ENCODE results near the gene HEG1. TPM values are rescaled to one million over a fixed set of nuclear protein-coding genes. Genes with fewer than 3 reads are reported as not detected.

The HEG1 gene
- polyA plus RNA-seq, 1 experiment = 98.3 TPM

DNA sequence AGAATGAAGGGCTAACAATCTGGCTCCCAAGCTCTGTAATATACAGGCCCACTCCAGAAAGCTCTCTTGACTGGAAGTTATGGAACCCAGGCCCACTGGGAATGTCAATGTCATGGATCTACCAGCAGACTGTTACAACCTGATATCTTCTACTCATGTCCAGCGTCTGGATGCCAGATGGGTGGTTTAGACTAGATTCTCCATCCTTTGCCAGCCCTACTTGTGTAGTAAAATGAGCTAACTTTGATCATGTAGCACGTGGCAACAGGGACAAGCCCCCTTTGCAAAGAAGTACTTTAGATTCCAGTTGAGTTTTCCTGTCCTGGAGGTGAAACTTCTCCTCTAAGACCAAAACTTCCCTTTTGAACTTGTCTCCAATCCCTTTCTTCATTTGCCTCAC is 55.1 kb downstream of the HEG1 start:
- no peak for DNase-seq (ENCODE audit: low read depth, low spot score)
- CTCF ChIA-PET = interaction anchor here (1.3 kb wide), 1 partner anchor 239 kb away, joined by 3 read pairs; no protein-coding TSS in a partner anchor
- Histone ChIP-seq H3K27ac (ENCODE audit: low read depth, low read length) (no peak overlapping the region), H3K4me3 (ENCODE audit: low read depth, low read length) (no peak overlapping the region), H3K27me3 (ENCODE audit: control insufficient read depth, insufficient read depth, low read length) (no peaks in the 10 kb centered on the region), H3K9me3 (ENCODE audit: control insufficient read depth, insufficient read depth, low read length) (no peaks in the 10 kb centered on the region)
- POLR2A ChIA-PET = interaction anchor here (0.7 kb wide), 1 partner anchor 614 kb away, joined by 3 read pairs; no protein-coding TSS in a partner anchor
- TF ChIP-seq, protein P1, sequence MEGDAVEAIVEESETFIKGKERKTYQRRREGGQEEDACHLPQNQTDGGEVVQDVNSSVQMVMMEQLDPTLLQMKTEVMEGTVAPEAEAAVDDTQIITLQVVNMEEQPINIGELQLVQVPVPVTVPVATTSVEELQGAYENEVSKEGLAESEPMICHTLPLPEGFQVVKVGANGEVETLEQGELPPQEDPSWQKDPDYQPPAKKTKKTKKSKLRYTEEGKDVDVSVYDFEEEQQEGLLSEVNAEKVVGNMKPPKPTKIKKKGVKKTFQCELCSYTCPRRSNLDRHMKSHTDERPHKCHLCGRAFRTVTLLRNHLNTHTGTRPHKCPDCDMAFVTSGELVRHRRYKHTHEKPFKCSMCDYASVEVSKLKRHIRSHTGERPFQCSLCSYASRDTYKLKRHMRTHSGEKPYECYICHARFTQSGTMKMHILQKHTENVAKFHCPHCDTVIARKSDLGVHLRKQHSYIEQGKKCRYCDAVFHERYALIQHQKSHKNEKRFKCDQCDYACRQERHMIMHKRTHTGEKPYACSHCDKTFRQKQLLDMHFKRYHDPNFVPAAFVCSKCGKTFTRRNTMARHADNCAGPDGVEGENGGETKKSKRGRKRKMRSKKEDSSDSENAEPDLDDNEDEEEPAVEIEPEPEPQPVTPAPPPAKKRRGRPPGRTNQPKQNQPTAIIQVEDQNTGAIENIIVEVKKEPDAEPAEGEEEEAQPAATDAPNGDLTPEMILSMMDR (IDR thresholded peaks at IDR 0.05; ENCODE audit: low read depth, low read length) = no peak

DNA sequence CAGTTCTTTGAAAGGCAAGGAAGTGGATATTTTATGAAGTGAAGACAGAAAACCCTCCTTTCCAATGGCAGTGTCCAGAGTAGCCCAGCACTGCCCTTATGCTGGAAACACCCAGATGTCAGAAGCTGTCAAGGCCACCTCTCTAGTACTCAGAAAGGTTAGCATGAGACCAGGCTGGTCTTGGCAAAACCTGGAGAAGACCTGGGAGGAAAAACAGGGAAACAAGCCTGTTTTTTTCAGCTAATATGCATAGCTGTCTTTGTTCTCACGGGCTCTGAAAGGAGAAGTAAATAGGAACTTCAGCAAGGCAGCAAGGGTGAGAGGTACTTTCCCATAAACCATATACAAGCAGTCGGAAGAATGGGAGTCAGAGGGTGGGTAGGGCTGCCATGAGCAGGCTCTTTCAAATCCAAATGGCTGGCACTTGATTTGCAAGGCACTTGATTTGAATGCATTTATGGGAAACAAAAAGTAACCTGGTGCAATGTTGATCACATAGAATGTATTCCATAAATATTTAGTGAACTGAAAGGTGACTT is 55.8 kb downstream of the HEG1 start:
- no peak for DNase-seq (ENCODE audit: low read depth, low spot score)
- TF ChIP-seq, protein P1 (IDR thresholded peaks at IDR 0.05; ENCODE audit: low read depth, low read length) = no peak
- H3K9me3 ChIP-seq (ENCODE audit: control insufficient read depth, insufficient read depth, low read length) = no peaks in the 10 kb centered on the region
- ChIA-PET CTCF (interaction anchor here (0.5 kb wide), 1 partner anchor 439 kb away, joined by 3 read pairs; no protein-coding TSS in a partner anchor), POLR2A (no interaction called here)
- H3K27ac ChIP-seq (ENCODE audit: low read depth, low read length) = no peak overlapping the region
- no peaks in the 10 kb centered on the region for H3K27me3 ChIP-seq (ENCODE audit: control insufficient read depth, insufficient read depth, low read length)
- H3K4me3 ChIP-seq (ENCODE audit: low read depth, low read length) = no peak overlapping the region

DNA sequence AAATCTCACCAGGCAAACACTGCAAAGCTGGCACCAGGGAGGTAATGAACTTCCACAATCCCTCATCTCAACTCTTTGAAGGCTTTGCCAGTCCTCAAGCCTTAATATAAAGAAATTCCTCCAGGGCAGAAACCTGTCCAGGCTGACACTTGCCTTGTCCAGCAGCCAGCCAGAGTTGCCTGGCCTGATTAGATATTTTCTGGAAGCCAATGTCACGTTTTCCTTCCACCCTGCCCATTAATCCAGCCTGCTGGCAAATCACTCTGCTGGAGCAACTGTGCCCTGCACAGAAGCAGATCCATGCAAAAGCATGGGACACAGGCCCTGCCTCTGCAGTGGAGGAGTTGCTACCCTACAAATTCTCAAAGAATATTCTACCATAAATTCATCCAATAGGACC is 56.5 kb downstream of the HEG1 start:
- no peak overlapping the region for H3K27ac ChIP-seq (ENCODE audit: low read depth, low read length)
- no peak for DNase-seq (ENCODE audit: low read depth, low spot score)
- ChIA-PET CTCF (interaction anchor here (0.8 kb wide), 1 partner anchor 586 kb away, joined by 3 read pairs; no protein-coding TSS in a partner anchor), POLR2A (no interaction called here)
- no peak overlapping the region for H3K4me3 ChIP-seq (ENCODE audit: low read depth, low read length)
- H3K27me3 ChIP-seq (ENCODE audit: control insufficient read depth, insufficient read depth, low read length) = no peaks in the 10 kb centered on the region
- TF ChIP-seq, protein P1 (IDR thresholded peaks at IDR 0.05; ENCODE audit: low read depth, low read length) = no peak
- H3K9me3 ChIP-seq (ENCODE audit: control insufficient read depth, insufficient read depth, low read length) = no peaks in the 10 kb centered on the region

DNA sequence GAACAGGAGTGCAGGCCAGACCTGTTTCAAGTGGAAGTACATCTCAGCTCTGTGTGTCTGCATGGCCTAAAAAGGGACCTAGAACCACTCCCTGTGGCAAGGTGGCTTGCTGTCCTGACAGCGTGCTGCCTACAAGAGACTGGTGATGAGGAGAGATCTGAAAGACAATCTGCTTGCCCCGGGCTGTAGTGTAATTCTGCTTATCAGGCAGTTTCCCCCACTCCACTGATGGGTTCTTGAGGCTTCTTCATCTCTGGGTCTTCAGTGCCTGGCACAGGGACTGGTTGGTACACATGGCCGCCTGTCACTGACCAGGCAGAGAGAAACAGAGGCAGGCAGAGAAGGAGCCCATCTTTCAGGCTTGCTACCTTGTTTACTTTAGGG is 57.6 kb downstream of the HEG1 start:
- CTCF ChIA-PET = no interaction called here
- TF ChIP-seq, protein P1 (IDR thresholded peaks at IDR 0.05; ENCODE audit: low read depth, low read length) = no peak
- DNase-seq (ENCODE audit: low read depth, low spot score) = no peak
- H3K9me3 ChIP-seq (ENCODE audit: control insufficient read depth, insufficient read depth, low read length) = no peaks in the 10 kb centered on the region
- no peak overlapping the region for H3K4me3 ChIP-seq (ENCODE audit: low read depth, low read length)
- H3K27me3 ChIP-seq (ENCODE audit: control insufficient read depth, insufficient read depth, low read length) = no peaks in the 10 kb centered on the region
- H3K27ac ChIP-seq (ENCODE audit: low read depth, low read length) = no peak overlapping the region
- POLR2A ChIA-PET = no interaction called here

DNA sequence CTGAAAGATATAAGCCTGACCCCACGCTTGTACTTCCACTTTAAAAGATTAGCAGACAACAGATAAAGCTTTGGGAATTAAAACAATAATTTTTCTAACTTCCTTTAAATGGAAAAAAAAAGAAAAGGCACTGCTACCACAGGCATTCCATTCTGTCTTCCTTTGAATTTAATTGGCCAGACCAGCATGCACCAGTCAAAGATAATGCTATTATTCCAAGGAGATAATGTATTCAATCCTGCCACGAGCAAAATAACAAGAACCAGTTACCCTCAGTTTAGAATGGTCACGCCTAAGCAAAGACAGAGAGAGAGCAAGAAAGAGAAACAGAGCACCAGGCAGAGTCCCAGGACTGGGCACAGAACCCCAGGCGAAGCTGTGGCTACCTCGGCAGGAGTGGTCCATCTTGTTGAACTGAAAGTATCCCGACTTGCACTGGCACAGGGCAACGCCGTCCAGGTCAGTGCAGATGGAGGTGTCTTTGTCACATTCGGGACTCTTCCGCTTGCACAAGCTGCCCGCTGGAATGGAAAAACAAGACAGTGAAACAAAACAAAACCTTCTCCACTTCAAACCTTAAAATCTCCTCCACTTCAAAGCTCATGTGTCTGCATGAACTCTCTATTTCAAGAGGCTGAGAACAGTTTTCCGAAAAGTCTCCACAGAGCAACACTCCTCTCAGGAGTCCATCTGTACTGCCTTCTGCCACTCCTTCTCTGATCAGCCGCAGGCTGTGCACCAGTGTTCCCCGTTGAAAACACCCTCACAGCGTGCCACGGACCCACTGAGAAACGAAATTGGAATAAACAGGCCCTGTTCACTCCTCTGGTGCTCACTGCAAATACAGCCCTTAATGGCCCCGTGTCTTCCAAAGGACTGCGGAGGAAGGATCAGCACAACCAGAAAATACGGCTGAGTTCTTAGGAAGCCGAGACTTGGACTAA is 58.2 kb downstream of the HEG1 start:
- TF ChIP-seq, protein P1 (IDR thresholded peaks at IDR 0.05; ENCODE audit: low read depth, low read length) = no peak
- ChIA-PET POLR2A (no interaction called here), CTCF (interaction anchor here (0.7 kb wide), 1 partner anchor 10 kb away, joined by 4 read pairs; no protein-coding TSS in a partner anchor)
- H3K27me3 ChIP-seq (ENCODE audit: control insufficient read depth, insufficient read depth, low read length) = no peaks in the 10 kb centered on the region
- H3K9me3 ChIP-seq (ENCODE audit: control insufficient read depth, insufficient read depth, low read length) = no peaks in the 10 kb centered on the region
- DNase-seq (ENCODE audit: low read depth, low spot score) = no peak
- H3K4me3 ChIP-seq (ENCODE audit: low read depth, low read length) = no peak overlapping the region
- no peak overlapping the region for H3K27ac ChIP-seq (ENCODE audit: low read depth, low read length)
